CD4-positive, alpha-beta T cell treated with Interleukin-2 at 100 ng/mL for 4 hours (primary cell): ENCODE results near the gene OR52K1.
"Not testable (repeated sequence)": the region's sequence is repeated elsewhere in the genome, so short reads cannot be mapped to it uniquely, and the experiment has no call there.

Experiments used
- DNase-seq: peaks from one replicate; pipeline ENCODE4 v3.0.0-alpha.2; 2020; ENCODE audit warnings: low spot score

Gene OR52K1

DNA sequence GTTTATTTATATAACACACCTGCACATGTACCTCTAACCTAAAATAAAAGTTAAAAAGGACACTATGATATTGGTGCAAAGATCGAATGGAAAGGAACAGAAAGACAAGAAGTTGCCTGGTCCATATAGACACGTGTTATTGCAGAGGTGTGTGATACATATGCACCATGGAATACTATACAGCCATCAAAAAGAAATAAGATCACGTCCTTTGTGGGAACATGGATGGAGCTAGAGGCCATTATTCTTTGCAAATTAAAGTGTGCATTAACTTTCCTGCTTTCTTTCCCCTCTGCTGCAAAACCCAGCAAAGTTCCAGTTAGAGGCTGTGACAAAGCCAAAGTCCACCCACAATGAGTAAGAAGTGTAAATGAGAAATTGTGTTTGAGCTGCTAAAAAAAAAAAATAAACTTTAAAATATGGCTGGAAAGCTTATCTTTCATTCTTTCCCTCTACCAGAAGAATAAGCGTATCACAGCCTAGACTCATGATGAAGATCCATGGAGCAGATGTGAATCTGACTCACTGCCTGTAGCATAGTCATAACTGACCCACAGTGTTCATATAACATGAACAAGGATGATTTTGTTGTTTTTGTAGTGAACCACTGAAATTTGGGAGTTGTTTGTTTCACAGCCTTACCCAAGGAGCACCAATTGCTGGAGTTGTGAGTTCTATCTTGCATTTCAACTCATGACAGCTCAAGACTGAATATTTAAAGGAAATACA lies 9.6 kb downstream of the OR52K1 start:
- DNase-seq, result no peak

DNA sequence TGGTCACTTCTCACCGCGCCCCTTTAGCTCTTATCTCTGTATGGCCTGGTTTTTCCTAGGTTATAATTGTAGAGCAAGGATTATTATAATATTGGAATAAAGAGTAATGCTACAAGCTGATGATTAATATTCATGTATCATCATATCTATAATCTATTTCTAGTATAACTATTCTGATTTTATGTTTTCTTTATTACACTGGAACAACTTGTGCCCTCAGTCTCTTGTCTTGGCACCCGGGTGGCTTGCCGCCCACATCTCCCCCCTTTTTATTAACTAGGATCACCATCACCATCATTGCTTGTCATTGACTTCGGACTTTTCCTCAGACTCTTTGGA lies 11.0 kb downstream of the OR52K1 start:
- no peak for DNase-seq

DNA sequence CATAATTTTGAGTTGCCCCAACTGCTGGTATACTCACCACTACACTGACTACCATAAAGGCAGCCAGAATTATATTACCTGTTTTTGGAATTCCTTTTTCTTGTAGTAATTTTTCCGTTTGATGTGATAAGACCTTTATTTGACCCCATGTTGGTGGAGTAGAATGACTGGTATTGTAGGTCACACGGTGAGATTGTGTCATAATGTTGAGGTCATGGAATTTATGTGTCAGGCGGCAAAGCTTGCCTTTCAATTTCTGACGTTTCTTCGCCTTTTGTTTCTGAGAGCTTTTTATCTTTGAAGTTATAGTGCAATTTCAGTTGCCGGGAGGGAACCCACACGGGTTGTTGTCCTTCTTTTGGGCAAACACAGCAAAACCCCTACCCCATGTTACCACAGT lies 13.0 kb downstream of the OR52K1 start:
- no peak for DNase-seq

GRCh38 chr11:4495986-4496385 lies 13.5 kb downstream of the OR52K1 start:
- DNase-seq, result no peak

DNA sequence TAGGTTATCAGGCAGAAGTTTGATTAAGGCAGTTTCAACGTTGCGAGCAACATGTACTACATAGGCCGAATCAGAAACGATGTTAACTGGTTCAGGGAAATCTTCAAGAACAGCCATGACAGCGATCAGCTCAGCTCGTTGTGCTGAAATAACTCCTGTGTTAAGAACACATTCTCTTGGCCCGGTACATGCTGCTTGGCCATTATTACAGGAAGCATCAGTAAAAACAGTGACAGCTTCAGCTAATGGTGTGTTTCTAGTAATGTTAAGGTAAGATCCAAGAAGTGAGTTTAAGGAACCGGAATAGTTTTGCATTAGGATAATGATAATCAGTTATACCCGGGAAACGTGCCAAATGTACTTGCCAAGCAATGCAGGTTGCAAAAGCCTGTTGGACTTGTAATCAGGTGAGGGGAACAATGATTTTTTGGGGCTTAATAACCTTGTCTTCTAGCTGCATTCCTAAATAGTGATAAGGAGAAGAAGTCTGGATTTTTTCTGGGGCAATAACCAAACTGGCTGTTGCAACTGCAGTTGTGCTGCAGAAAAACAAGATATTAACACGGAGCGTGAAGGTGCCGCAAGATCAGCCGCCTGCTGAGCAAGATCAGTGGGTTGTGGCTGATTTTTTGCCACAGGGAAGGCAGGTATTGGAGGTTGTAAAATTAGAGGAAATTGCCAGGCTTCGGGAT lies 14.3 kb downstream of the OR52K1 start:
- no peak for DNase-seq

DNA sequence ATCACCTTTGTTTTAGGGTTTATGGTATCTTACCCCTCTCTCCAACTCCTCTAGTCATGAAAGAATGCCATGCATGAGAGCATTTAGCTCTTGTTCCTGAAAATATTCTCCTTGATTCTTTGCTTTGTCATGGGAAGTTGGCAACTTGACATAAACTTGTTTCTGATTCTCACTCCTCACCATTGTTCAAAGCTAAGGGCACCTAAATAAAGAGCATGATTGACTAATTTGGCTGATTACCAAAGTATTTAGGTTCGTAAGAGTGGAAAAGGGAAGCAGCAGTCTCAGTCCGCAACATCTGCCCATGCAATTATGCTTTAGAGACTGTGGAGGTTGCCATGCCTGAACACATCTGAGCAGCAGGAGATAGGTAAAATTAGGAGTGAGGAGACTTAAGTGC lies 26.4 kb downstream of the OR52K1 start:
- DNase-seq, result no peak

- no peak for DNase-seq
These were observed 29.1 kb downstream of the OR52K1 start for GRCh38 chr11:4511282-4512245.

GRCh38 chr11:4514196-4514595 lies 31.8 kb downstream of the OR52K1 start:
- no peak for DNase-seq

DNA sequence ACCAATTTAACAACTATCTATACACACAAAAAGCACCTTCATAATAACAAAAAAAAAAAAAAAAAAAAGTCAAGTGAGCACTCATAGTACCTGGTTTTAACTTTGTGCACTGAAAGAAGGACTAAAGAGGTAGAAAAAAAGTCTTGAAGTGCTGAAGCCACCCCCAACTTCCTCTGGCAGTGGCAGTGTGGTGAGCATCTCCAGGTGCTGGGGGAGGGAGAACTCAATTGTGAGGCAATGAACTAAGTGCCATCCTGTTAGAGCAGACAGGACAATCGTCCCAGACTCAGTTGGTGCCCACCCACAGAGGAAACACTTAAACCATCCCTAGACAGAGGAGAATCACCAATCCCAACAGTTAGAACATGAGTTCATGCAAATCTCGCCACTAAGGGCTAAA lies 39.9 kb downstream of the OR52K1 start:
- no peak for DNase-seq

DNA sequence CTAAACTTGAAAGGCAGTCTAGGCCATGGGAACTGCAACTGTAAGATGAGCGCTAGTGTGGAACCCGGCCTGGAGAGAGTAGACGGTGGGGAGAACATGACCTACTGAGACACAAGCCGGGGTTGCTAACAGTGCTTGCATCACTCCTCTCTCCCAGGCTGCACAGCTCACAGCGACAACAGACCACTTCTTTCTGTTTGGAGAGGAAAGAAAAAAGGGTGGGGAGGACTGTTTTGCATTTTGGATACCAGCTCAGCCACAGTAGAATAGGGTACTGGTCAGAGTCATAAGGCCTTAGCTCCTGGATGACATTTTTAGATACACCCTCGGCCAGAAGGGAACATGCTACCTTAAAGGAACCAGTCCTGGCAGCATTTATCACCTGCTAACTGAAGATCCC lies 40.3 kb downstream of the OR52K1 start:
- no peak for DNase-seq

GRCh38 chr11:4523666-4524065 lies 41.2 kb downstream of the OR52K1 start:
- DNase-seq, result no peak

DNA sequence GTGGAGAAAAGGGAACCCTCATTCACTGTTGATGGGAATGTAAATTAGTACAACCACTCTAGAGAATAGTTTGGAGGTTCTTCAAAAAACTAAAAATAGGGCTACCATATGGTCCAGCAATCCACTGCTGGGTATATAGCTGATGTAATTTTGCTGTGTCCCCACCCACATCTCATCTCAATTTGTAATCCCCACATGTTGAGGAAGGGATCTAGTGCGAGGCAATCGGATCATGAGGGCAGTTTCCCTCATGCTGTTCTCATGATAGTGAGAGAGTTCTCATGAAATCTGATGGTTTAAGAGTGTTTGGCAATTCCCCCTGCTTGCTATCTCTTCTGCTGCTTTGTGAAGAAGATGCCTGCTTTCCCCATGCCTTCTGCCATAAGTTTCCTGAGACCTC lies 45.5 kb downstream of the OR52K1 start:
- no peak for DNase-seq

DNA sequence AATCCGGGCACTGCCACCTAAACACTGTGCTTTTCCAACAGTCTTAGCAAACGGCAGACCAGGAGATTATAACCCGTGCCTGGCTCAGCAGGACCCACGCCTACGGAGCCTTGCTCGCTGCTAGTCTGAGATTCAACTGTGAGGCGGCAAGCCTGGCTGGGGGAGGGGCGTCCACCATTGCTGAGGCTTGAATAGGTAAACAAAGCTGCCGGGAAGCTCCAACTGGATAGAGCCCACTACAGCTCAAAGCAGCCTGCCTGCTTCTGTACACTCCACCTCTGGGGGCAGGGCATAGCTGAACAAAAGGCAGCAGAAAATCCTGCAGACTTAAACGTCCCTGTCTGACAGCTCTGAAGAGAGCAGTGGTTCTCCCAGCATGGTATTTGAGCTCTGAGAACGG lies 49.2 kb downstream of the OR52K1 start:
- DNase-seq, result not testable (repeated sequence)

- DNase-seq, result peak; percentile 35
These were observed 57.3 kb downstream of the OR52K1 start for GRCh38 chr11:4539603-4540219.

GRCh38 chr11:4541071-4541470 lies 58.6 kb downstream of the OR52K1 start:
- no peak for DNase-seq
